WERI-Rb-1 (cell line): Measurements from ENCODE around the gene LRRC52.

Experiments used
- DNase-seq: peaks from one replicate; pipeline ENCODE4 v3.0.0-alpha.2; 2020
- H3K27ac ChIP-seq: fragments of 250-450 bp; sonication (Bioruptor Pico); 2 replicates; pipeline ENCODE4 v1.5.1; 2020; ENCODE audit warnings: mild to moderate bottlenecking, moderate library complexity
- H3K27me3 ChIP-seq: fragments of 250-450 bp; sonication (Bioruptor Pico); 2 replicates; pipeline ENCODE4 v1.5.1; 2021; ENCODE audit warnings: mild to moderate bottlenecking, low read depth, moderate library complexity; ENCODE audit not compliant: insufficient read depth, severe bottlenecking
- H3K36me3 ChIP-seq: fragments of 250-450 bp; sonication (Bioruptor Pico); 2 replicates; pipeline ENCODE4 v1.5.1; 2020; ENCODE audit warnings: mild to moderate bottlenecking, moderate library complexity
- H3K4me3 ChIP-seq: 2 replicates; pipeline ENCODE4 v1.5.1; 2011; ENCODE audit warnings: low read depth, mild to moderate bottlenecking, control low read depth, low read length
- H3K9me3 ChIP-seq: fragments of 250-450 bp; sonication (Bioruptor Pico); 2 replicates; pipeline ENCODE4 v1.5.1; 2021; ENCODE audit warnings: mild to moderate bottlenecking, moderate library complexity; ENCODE audit not compliant: severe bottlenecking
- TF ChIP-seq, protein P1 (sequence below): IDR thresholded peaks from 2 replicates; pipeline ENCODE4 v1.5.1; 2011; ENCODE audit warnings: low read depth, mild to moderate bottlenecking, control low read depth, inconsistent platforms, low read length

Gene LRRC52

DNA sequence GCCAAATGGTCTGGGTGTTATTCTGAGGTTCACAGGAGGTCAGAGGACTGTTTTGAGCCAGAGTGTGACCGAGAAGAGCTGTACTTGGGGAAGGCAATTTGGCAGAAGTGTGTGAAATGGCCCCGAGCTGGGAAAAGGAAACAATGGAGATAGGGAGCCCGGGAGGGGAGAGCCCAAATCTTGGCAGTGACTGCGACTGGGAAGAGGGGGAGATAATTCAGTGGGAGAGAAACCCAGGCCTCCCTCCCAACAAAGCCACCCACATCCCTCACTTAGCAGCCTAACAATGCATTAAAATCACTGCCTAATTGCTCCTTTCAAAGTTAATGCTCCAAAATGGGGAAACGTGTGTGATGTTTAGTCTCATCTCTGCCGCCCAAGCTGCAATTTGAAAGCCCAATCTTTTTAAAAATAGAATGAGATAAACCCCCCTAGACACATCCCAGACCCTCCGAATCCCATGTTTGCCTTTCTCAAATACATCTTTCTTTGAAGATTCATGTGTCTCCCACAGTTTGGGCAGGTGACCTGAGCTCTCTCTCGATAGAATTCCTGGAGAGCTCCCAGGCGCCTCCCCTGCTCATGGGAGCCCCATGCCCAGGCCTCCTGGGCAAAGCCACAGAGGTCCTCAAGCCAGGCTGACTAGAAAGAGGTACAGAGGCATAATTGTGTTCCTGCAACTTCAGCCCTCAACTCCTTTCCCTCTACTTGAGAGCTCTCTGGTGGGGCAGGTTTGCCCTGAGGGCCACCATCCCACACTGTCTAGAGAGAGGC lies 17.3 kb downstream of the LRRC52 start:
- no peak overlapping the region for H3K4me3 ChIP-seq
- H3K27me3 ChIP-seq, result no peaks in the 10 kb centered on the region
- no peaks in the 10 kb centered on the region for H3K36me3 ChIP-seq
- DNase-seq, result no peak
- H3K27ac ChIP-seq, result no peak overlapping the region
- H3K9me3 ChIP-seq, result peaks cover 3% of the 10 kb centered on the region
- TF ChIP-seq, protein P1, sequence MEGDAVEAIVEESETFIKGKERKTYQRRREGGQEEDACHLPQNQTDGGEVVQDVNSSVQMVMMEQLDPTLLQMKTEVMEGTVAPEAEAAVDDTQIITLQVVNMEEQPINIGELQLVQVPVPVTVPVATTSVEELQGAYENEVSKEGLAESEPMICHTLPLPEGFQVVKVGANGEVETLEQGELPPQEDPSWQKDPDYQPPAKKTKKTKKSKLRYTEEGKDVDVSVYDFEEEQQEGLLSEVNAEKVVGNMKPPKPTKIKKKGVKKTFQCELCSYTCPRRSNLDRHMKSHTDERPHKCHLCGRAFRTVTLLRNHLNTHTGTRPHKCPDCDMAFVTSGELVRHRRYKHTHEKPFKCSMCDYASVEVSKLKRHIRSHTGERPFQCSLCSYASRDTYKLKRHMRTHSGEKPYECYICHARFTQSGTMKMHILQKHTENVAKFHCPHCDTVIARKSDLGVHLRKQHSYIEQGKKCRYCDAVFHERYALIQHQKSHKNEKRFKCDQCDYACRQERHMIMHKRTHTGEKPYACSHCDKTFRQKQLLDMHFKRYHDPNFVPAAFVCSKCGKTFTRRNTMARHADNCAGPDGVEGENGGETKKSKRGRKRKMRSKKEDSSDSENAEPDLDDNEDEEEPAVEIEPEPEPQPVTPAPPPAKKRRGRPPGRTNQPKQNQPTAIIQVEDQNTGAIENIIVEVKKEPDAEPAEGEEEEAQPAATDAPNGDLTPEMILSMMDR, result no peak

DNA sequence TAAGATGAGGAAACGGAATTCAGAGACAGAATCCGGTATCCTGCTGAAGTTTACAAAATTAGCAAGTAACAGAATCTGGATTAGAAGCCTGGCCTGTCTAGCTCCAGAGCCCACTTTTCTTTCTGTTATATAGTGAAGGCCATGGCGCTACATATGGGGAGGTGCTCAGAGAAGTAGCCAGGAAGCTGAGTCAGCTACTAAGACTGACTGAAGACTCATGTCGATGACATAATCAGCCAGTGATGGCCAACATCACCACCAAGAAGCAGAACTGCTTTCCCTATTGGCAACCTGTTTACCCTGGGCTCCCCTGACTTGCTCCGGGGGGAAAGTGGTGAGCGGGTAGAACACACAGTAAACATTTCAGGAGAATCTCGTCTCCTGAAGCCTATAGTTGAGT lies 18.8 kb downstream of the LRRC52 start:
- Histone ChIP-seq H3K36me3 (no peaks in the 10 kb centered on the region), H3K4me3 (no peak overlapping the region), H3K9me3 (peaks cover 3% of the 10 kb centered on the region), H3K27me3 (no peaks in the 10 kb centered on the region), H3K27ac (no peak overlapping the region)
- TF ChIP-seq, protein P1, result no peak
- DNase-seq, result no peak

DNA sequence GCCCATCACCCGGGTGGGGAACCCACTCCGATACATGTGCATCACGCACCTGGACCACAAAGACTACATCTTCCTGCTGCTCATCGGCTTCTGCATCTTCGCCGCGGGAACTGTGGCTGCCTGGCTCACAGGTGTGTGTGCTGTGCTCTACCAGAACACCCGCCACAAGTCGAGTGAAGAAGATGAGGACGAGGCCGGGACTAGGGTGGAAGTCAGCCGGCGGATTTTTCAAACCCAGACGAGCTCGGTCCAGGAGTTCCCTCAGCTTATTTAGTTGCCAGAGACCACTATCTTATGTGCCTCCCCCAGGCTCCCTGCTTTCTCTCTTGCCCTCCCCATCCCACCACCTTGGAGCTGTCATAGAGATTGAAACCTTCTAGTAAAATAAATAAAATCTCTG lies 19.8 kb downstream of the LRRC52 start:
- H3K27me3 ChIP-seq, result no peaks in the 10 kb centered on the region
- TF ChIP-seq, protein P1, result no peak
- H3K4me3 ChIP-seq, result no peak overlapping the region
- DNase-seq, result no peak
- H3K9me3 ChIP-seq, result peaks cover 3% of the 10 kb centered on the region
- no peaks in the 10 kb centered on the region for H3K36me3 ChIP-seq
- no peak overlapping the region for H3K27ac ChIP-seq

DNA sequence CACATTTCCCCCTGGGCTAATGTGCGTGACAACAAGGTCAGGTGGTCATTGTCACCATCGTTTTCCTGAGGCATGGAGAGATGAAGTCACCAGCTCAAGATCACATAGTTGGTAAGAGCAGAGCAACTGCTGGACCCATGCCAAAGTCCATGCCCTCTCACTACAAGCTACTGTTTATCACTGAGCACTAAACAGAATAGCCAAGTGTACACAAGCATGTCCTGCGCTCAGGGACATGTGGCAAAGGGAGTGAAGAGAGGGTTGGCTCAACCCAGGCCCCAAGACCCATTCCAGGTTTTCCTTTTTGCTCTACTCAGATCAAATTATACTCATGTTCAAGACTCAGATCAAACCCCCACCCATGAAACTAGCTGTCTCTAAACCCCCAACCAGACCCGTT lies 20.8 kb downstream of the LRRC52 start:
- Histone ChIP-seq H3K27me3 (no peaks in the 10 kb centered on the region), H3K4me3 (no peak overlapping the region), H3K36me3 (no peaks in the 10 kb centered on the region), H3K9me3 (peaks cover 3% of the 10 kb centered on the region), H3K27ac (no peak overlapping the region)
- TF ChIP-seq, protein P1, result no peak
- no peak for DNase-seq

DNA sequence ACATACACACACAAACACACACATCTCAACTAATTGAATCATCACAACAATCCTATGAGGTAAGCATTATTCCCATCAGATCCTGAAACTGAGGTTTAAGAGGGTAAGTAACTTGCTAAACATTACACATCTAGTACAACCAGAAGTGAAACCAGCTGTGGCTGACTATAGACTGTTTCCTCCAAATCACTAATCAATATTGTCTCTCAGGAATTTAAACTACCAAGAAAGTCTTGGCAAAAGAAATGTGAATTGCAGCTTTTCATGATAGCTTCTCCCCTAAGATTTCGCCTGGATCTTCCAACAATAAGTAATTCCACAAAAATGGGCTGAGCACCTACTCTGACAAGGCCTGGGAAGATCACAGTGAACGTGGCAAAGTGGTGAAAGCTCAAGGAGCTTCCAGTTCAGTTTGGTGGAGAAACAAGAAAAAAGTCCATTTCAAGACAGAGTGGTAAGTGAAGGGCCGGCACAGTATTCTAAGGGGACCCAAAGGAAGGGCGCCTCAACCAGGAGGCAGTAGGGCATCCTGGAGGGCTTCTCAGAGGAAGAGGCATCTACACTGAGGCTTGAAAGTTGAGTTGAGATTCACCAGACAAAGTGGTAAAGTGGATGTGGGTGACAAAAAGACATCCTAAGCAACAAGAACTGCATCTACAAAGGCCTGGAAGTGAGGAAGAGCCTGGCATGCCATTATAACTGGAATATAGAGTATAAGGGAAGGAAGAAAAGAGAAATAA lies 22.1 kb downstream of the LRRC52 start:
- Histone ChIP-seq H3K27ac (no peak overlapping the region), H3K27me3 (no peaks in the 10 kb centered on the region), H3K4me3 (no peak overlapping the region), H3K9me3 (peaks cover 3% of the 10 kb centered on the region), H3K36me3 (no peaks in the 10 kb centered on the region)
- DNase-seq, result no peak
- TF ChIP-seq, protein P1, result no peak
